Osteoblast (primary cell): ENCODE measurements around the gene TRIP4. TPM values are rescaled to one million over a fixed set of nuclear protein-coding genes. Genes with fewer than 3 reads are reported as not detected.
A peak's percentile ranks its signal among the peaks of the same experiment; 100 is the strongest.
"Not testable (repeated sequence)": the region's sequence is repeated elsewhere in the genome, so short reads cannot be mapped to it uniquely, and the experiment has no call there.

Experiments
- DNase-seq: peaks from one replicate; pipeline ENCODE4 v3.0.0; 2011; ENCODE audit warnings: low spot score, mixed read lengths; ENCODE audit not compliant: insufficient read length; ENCODE audit errors: missing footprints
- H2AFZ ChIP-seq: 2 replicates; pipeline ENCODE4 v1.6.0; 2011; ENCODE audit warnings: mild to moderate bottlenecking, low read length
- H3K27ac ChIP-seq: 2 replicates; pipeline ENCODE4 v1.5.1; 2011; ENCODE audit warnings: mild to moderate bottlenecking, low read depth, low read length, moderate library complexity
- H3K27me3 ChIP-seq: 2 replicates; pipeline ENCODE4 v1.6.0; 2012; ENCODE audit warnings: mild to moderate bottlenecking, control low read depth, inconsistent platforms, low read length, moderate library complexity; ENCODE audit not compliant: insufficient read depth
- H3K36me3 ChIP-seq: 2 replicates; pipeline ENCODE4 v1.5.1; 2011; ENCODE audit warnings: mild to moderate bottlenecking, low read length, control low read depth, moderate library complexity; ENCODE audit not compliant: insufficient read depth
- H3K4me1 ChIP-seq: 2 replicates; pipeline ENCODE4 v1.5.1; 2011; ENCODE audit warnings: mild to moderate bottlenecking, low read length, control low read depth, moderate library complexity; ENCODE audit not compliant: insufficient read depth
- H3K4me2 ChIP-seq: 2 replicates; pipeline ENCODE4 v1.6.0; 2011; ENCODE audit warnings: mild to moderate bottlenecking, low read length; ENCODE audit not compliant: insufficient read depth
- H3K4me3 ChIP-seq: fragments of 200-600 bp; sonication (generic); 3 replicates; pipeline ENCODE4 v1.5.1; 2012; ENCODE audit warnings: mild to moderate bottlenecking, low read length, inconsistent platforms; ENCODE audit not compliant: insufficient read depth
- H3K79me2 ChIP-seq: 2 replicates; pipeline ENCODE4 v1.6.0; 2012; ENCODE audit warnings: mild to moderate bottlenecking, low read length, control low read depth, inconsistent platforms; ENCODE audit not compliant: insufficient read depth
- H3K9me3 ChIP-seq: 2 replicates; pipeline ENCODE4 v1.5.1; 2011; ENCODE audit warnings: low read depth, low read length, control low read depth
- H4K20me1 ChIP-seq: 2 replicates; pipeline ENCODE4 v1.6.0; 2012; ENCODE audit warnings: mild to moderate bottlenecking, low read length, control low read depth; ENCODE audit not compliant: insufficient read depth
- CTCF ChIP-seq: IDR thresholded peaks from 2 replicates; pipeline ENCODE4 v1.5.1; 2011; ENCODE audit warnings: mild to moderate bottlenecking, low read depth, low read length, moderate library complexity; ENCODE audit errors: extremely low read depth
- total RNA-seq: library from RNA; depleted of rRNA; stranded (reverse); fragments of >200 nt; gene quantifications from 2 replicates; pipeline ENCODE4 v1.2.3, GENCODE V29; 2012

The TRIP4 gene
- total RNA-seq, 1 donor = 10.9 TPM

GRCh38 chr15:64373360-64373759 lies 14.3 kb upstream of the TRIP4 start:
- no peak overlapping the region for H3K27ac ChIP-seq
- no peak overlapping the region for H3K4me3 ChIP-seq
- H2AFZ ChIP-seq = peak overlapping the region; percentile 56
- peaks cover 3% of the 10 kb centered on the region for H3K79me2 ChIP-seq
- no peak for TF ChIP-seq CTCF
- H3K4me2 ChIP-seq = no peak overlapping the region
- no peaks in the 10 kb centered on the region for H3K9me3 ChIP-seq
- H3K27me3 ChIP-seq = no peaks in the 10 kb centered on the region
- DNase-seq = no peak
- no peaks in the 10 kb centered on the region for H3K36me3 ChIP-seq
- H4K20me1 ChIP-seq = no peaks in the 10 kb centered on the region
- peaks cover 3% of the 10 kb centered on the region for H3K4me1 ChIP-seq

GRCh38 chr15:64379216-64379960 lies 8.2 kb upstream of the TRIP4 start:
- H3K4me3 ChIP-seq = no peak overlapping the region
- DNase-seq = peak; percentile 50

GRCh38 chr15:64380130-64380870 lies 7.3 kb upstream of the TRIP4 start:
- not testable (repeated sequence) for H3K27ac ChIP-seq

More at GRCh38 chr15:64379216-64379960, 8.2 kb upstream of the TRIP4 start:
- no peaks in the 10 kb centered on the region for H4K20me1 ChIP-seq
- H3K27ac ChIP-seq = peak overlapping the region; percentile 52
- no peaks in the 10 kb centered on the region for H3K27me3 ChIP-seq
- peaks cover 14% of the 10 kb centered on the region for H3K79me2 ChIP-seq
- H3K36me3 ChIP-seq = no peaks in the 10 kb centered on the region
- no peak for TF ChIP-seq CTCF
- peak overlapping the region; percentile 61 for H2AFZ ChIP-seq
- no peaks in the 10 kb centered on the region for H3K9me3 ChIP-seq
- peak overlapping the region; percentile 87 for H3K4me2 ChIP-seq
- peaks cover 21% of the 10 kb centered on the region for H3K4me1 ChIP-seq

GRCh38 chr15:64381000-64381751 lies 6.5 kb upstream of the TRIP4 start, which contains the start of gene PCLAF:
Gene PCLAF (minus strand): TSS chr15:64381441. CDS start chr15:64381371, 70 bp downstream.
- Histone ChIP-seq H3K79me2 (peaks cover 14% of the 10 kb centered on the region), H3K27ac (peak within 1 kb of the TSS; percentile 8), H3K27me3 (no peaks in the 10 kb centered on the region), H3K4me3 (peak within 1 kb of the TSS; percentile 83), H3K36me3 (no peaks in the 10 kb centered on the region), H3K4me2 (peak within 1 kb of the TSS; percentile 87), H4K20me1 (no peaks in the 10 kb centered on the region), H3K9me3 (no peaks in the 10 kb centered on the region), H3K4me1 (peaks cover 21% of the 10 kb centered on the region), H2AFZ (peak within 1 kb of the TSS; percentile 96)
- no peak for TF ChIP-seq CTCF
- peak; percentile 99 for DNase-seq

More at GRCh38 chr15:64380130-64380870, 7.3 kb upstream of the TRIP4 start:
- H3K9me3 ChIP-seq, H4K20me1 ChIP-seq, DNase-seq, H3K27me3 ChIP-seq, H3K36me3 ChIP-seq: not testable (repeated sequence)
- Histone ChIP-seq H3K4me3 (peak overlapping the region; percentile 83), H3K79me2 (peaks cover 14% of the 10 kb centered on the region), H2AFZ (peak overlapping the region; percentile 96), H3K4me1 (peaks cover 21% of the 10 kb centered on the region), H3K4me2 (peak overlapping the region; percentile 87)
